Keratinocyte (primary cell): ENCODE measurements around the gene MICU2.

ENCODE experiments used
- EZH2 ChIP-seq: IDR thresholded peaks from one replicate; pipeline ENCODE4 v1.6.1; 2012; ENCODE audit warnings: inconsistent platforms, mild to moderate bottlenecking, low read length, moderate library complexity
- TF ChIP-seq, protein P1 (sequence below), 3 experiments: IDR thresholded peaks in 1 of 3; conservative IDR thresholded peaks in 1 of 3; optimal IDR thresholded peaks in 1 of 3; 2 replicates in 2 of 3; 3 replicates in 1 of 3; pipeline versions ENCODE3 to v1.5.1; 2011; ENCODE audit warnings: low read length in 3 of 3, mild to moderate bottlenecking in 3 of 3, moderate library complexity in 2 of 3, control low read depth in 1 of 3, inconsistent platforms in 1 of 3; ENCODE audit not compliant: insufficient read depth in 2 of 3; ENCODE audit errors: extremely low read depth in 1 of 3

DNA sequence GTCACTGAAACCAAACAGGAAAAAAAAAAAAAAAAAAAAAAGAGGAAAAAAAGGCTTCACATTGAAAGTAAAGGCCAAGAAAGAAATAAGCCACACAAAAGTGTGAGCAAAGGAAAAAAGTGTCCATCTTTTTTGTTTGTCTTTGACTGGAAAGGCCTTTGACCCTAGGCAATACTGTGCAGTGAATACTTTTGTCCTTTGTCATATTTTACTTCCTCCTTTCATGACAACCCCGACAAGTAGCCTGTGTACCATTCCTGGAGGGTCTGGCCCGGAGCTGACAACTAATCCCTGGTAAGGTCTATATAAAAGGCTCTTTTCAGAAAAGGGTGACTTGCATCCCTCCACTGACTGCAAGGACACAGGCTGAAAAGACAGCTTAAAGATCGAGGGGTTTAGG, 12.9 kb upstream of the MICU2 start:
- TF ChIP-seq, protein P1, sequence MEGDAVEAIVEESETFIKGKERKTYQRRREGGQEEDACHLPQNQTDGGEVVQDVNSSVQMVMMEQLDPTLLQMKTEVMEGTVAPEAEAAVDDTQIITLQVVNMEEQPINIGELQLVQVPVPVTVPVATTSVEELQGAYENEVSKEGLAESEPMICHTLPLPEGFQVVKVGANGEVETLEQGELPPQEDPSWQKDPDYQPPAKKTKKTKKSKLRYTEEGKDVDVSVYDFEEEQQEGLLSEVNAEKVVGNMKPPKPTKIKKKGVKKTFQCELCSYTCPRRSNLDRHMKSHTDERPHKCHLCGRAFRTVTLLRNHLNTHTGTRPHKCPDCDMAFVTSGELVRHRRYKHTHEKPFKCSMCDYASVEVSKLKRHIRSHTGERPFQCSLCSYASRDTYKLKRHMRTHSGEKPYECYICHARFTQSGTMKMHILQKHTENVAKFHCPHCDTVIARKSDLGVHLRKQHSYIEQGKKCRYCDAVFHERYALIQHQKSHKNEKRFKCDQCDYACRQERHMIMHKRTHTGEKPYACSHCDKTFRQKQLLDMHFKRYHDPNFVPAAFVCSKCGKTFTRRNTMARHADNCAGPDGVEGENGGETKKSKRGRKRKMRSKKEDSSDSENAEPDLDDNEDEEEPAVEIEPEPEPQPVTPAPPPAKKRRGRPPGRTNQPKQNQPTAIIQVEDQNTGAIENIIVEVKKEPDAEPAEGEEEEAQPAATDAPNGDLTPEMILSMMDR (optimal IDR thresholded peaks at IDR 0.05 in 1 of 3, IDR thresholded peaks at IDR 0.05 in 1 of 3, conservative IDR thresholded peaks at IDR 0.05 in 1 of 3; ENCODE audit: extremely low read depth in 1 of 3, insufficient read depth in 2 of 3, low read length in 3 of 3): no peak
- no peak for TF ChIP-seq EZH2
